Esophagus squamous epithelium (tissue), 5 donors: ENCODE results near the gene SERGEF. TPM values are rescaled to one million over a fixed set of nuclear protein-coding genes. Genes with fewer than 3 reads are reported as not detected.
A peak's percentile ranks its signal among the peaks of the same experiment; 100 is the strongest.

Source experiments
- DNase-seq: peaks from one replicate; lab custom pipeline; 2025; lab: John Stamatoyannopoulos, UW
- H3K27ac ChIP-seq, 4 donors: fragments of 200-600 bp; sonication (generic); one replicate each; pipeline ENCODE4 v1.5.1; 2016 to 2019; ENCODE audit warnings: mild to moderate bottlenecking in 1 of 4
- H3K27me3 ChIP-seq, 4 donors: fragments of 200-600 bp; sonication (generic); 1 replicate in 3 of 4; 2 replicates in 1 of 4; pipeline versions ENCODE4 v1.5.1 to v1.6.0; 2017 to 2021; ENCODE audit warnings: antibody characterized with exemption in 1 of 4
- H3K36me3 ChIP-seq, 3 donors: fragments of 200-600 bp; sonication (generic); one replicate each; pipeline ENCODE4 v1.5.1; 2016 to 2019
- H3K4me1 ChIP-seq, 3 donors: fragments of 200-600 bp; sonication (generic); one replicate each; pipeline ENCODE4 v1.5.1; 2017 to 2019
- H3K4me3 ChIP-seq, 4 donors: fragments of 200-600 bp; sonication (generic); 1 replicate in 3 of 4; 2 replicates in 1 of 4; pipeline ENCODE4 v1.5.1; 2016 to 2019; ENCODE audit warnings: mild to moderate bottlenecking in 2 of 4, moderate library complexity in 1 of 4
- H3K9me3 ChIP-seq, 3 donors: fragments of 200-600 bp; sonication (generic); one replicate each; pipeline ENCODE4 v1.5.1; 2016 to 2019
- POLR2A ChIP-seq, 4 donors: fragments of 450-650 bp; IDR thresholded peaks; one replicate each; pipeline ENCODE4 v1.6.1; 2017; ENCODE audit warnings: antibody characterized with exemption in 4 of 4, mild to moderate bottlenecking in 4 of 4, moderate library complexity in 3 of 4
- WGBS, 2 donors: methylation state at CpG; one replicate each; pipeline ENCODE4 v1.1.5; 2018; 5-methylcytosine and 5-hydroxymethylcytosine counted together
- intact Hi-C: fragments of 100-400 bp; cut with DNase I; formaldehyde crosslinking; loops from one replicate; pipeline ENCODE4 v1.15.0; 2022
- total RNA-seq, 4 donors: library from RNA; depleted of rRNA; stranded (reverse); fragments of >200 nt; gene quantifications; one replicate each; pipeline ENCODE4 v1.1.0, GENCODE V29; 2016
- TF ChIP-seq, protein P1 (sequence below), 6 experiments: fragments of 450-650 bp in 4 of 6; fragments of 200-600 bp in 2 of 6; sonication (generic) in 2 of 6; IDR thresholded peaks; one replicate each; pipeline ENCODE4 v1.5.1; 2016 to 2019; ENCODE audit warnings: antibody characterized with exemption in 6 of 6, mild to moderate bottlenecking in 4 of 6, moderate library complexity in 4 of 6
- donor health status: DM: yes; HTN: yes; CAD: no.

Gene SERGEF
- total RNA-seq, 4 donors from 2014 or later, result 4.2 to 35.7 (median 13.4) TPM

DNA sequence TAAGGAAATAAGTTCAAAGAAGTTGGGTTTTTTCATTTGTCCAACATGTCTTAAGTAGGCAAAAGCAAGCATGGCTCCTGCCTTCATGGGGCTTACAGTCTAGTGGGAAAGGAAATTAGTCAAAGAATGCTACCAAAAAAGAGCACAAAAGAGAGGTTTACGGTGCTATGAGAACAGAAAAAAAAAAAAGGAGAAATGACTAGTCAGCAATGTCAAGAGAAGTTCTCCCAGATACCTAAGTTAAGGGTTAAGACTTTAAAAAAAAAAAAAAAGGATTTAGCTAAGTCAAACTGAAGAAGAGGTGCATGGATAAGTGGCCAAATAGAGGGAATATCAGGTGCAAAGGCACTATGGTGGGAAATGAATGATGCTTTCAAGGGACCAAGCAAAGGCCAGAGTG is 29.3 kb downstream of the SERGEF start:
- no peak for DNase-seq
- Histone ChIP-seq H3K36me3 (peaks cover 0 to 65% (median 3%) of the 10 kb centered on the region in 3 donors), H3K9me3 (no peaks in the 10 kb centered on the region), H3K4me3 (no peak overlapping the region), H3K27me3 (no peaks in the 10 kb centered on the region), H3K27ac (no peak overlapping the region), H3K4me1 (peaks cover 6 to 36% (median 7%) of the 10 kb centered on the region in 3 donors)
- TF ChIP-seq, protein P1, sequence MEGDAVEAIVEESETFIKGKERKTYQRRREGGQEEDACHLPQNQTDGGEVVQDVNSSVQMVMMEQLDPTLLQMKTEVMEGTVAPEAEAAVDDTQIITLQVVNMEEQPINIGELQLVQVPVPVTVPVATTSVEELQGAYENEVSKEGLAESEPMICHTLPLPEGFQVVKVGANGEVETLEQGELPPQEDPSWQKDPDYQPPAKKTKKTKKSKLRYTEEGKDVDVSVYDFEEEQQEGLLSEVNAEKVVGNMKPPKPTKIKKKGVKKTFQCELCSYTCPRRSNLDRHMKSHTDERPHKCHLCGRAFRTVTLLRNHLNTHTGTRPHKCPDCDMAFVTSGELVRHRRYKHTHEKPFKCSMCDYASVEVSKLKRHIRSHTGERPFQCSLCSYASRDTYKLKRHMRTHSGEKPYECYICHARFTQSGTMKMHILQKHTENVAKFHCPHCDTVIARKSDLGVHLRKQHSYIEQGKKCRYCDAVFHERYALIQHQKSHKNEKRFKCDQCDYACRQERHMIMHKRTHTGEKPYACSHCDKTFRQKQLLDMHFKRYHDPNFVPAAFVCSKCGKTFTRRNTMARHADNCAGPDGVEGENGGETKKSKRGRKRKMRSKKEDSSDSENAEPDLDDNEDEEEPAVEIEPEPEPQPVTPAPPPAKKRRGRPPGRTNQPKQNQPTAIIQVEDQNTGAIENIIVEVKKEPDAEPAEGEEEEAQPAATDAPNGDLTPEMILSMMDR (IDR thresholded peaks at IDR 0.05), result no peak
- TF ChIP-seq POLR2A (IDR thresholded peaks at IDR 0.05), result no peak
- WGBS, 2 donors, result 100% methylated on average over 1 of the region's 1 CpG
- intact Hi-C loops, result no loop called here

DNA sequence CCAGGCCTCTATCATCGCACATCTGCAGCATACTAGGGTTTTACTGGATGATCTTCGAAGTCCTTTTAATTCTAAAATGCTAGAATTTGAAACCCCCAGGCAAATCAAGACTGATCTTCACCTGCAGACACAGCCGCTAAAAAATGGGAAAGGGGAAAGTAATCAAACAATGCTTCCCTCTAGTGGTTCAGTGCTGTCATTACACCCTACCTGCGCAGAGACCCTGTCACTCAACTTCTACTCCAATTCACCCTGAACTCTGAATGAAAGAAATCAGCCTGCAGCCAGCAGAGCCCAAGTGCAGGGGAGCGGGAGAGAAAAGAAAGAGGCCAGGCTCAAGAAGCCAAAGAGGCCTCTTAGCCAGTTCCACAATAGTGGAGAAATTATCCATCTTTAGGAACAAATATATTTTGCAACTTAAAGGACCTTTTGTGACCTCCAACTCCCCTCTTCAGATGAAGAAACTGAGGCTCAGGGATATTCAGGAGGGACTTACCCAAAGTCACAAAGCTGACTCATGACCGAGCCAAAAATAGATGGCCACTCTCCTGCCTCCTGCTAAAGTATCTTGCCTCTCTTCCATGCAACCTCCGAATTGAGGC is 33.0 kb downstream of the SERGEF start:
- no peak overlapping the region for H3K4me3 ChIP-seq
- H3K27ac ChIP-seq, result no peak overlapping the region
- 31 to 34% methylated on average over 7 of the region's 7 CpGs for WGBS, 2 donors
- no peak for DNase-seq
- intact Hi-C loops, result loop anchor here (5.0 kb wide), 2 partner anchors 248 to 383 kb away; partner anchors contain the start of gene KCNC1
- no peak for TF ChIP-seq POLR2A (IDR thresholded peaks at IDR 0.05)
- TF ChIP-seq, protein P1 (IDR thresholded peaks at IDR 0.05), result peak; percentile 85 to 97 (median 89)
- no peaks in the 10 kb centered on the region for H3K27me3 ChIP-seq
- peaks cover 0 to 59% (median 3%) of the 10 kb centered on the region in 3 donors for H3K36me3 ChIP-seq
- no peaks in the 10 kb centered on the region for H3K9me3 ChIP-seq
- H3K4me1 ChIP-seq, result peaks cover 0 to 19% (median 0%) of the 10 kb centered on the region in 3 donors

DNA sequence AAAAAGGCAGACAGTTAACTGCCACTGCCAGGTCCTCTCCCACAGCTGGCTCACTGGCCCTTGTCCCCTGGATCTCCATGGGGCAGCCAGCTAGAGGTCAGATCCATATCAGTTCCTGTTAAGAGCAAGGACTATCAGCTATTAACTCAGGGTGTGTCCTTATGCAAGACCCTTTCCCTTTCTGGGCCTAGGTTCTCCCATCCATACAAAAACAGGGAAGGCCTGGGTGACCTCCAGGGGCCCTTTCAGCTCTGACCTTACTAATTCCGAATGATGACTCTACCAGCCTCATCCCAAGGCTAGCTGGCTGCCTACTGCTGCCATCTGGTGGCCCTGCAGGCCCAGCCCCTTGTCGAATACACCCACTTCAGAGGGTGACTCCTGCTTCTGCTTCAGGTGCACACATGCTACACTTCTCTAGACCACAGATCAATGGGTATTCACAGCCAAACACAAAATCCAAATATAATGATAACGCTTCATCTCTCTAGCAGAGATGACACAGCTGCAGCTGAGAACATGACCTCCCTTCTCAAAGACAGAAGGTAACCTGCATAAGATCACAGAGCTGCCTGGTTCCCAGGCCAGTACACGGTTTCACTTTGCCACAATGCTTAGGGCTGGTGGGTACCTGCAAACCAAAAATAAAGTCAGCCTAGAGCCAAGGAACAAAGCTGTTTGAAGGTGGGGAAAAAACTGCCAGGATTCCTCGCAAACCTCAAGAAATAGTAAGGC is 34.1 kb downstream of the SERGEF start:
- no peak for DNase-seq
- H3K4me3 ChIP-seq, result no peak overlapping the region
- no peaks in the 10 kb centered on the region for H3K27me3 ChIP-seq
- H3K27ac ChIP-seq, result no peak overlapping the region
- 59 to 72% methylated on average over 3 to 4 of the region's 5 CpGs for WGBS, 2 donors
- peaks cover 0 to 52% (median under 1%) of the 10 kb centered on the region in 3 donors for H3K36me3 ChIP-seq
- TF ChIP-seq POLR2A (IDR thresholded peaks at IDR 0.05), result no peak
- TF ChIP-seq, protein P1 (IDR thresholded peaks at IDR 0.05), result peak; percentile 27 to 80 (median 57)
- H3K9me3 ChIP-seq, result no peaks in the 10 kb centered on the region
- peaks cover 0 to 16% (median 0%) of the 10 kb centered on the region in 3 donors for H3K4me1 ChIP-seq
- intact Hi-C loops, result loop anchor here (5.0 kb wide), 2 partner anchors 246 to 381 kb away; partner anchors contain the start of gene KCNC1

DNA sequence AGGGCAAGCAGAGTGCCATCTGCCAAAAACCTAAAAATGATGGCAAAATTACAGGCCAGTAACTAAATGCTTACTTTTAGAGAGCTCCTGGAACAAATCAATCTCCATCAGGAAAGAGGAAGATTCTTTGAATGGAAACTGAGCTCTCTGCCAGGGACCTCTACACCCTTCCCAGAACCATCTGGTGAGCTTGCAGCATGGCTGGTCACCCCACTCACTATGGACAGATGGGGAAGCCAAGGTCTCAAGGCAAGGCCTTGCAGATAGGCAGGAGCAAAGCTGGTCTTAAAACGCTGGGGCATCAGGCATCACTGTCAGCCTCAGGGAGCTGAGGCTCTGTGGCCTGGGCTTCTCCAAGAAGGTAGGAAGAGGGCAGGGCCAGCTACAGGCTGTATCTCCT is 36.2 kb downstream of the SERGEF start:
- Histone ChIP-seq H3K4me1 (peaks cover 0 to 26% (median 4%) of the 10 kb centered on the region in 3 donors), H3K27me3 (no peaks in the 10 kb centered on the region), H3K36me3 (peaks cover 0 to 40% (median 0%) of the 10 kb centered on the region in 3 donors), H3K9me3 (no peaks in the 10 kb centered on the region), H3K27ac (no peak overlapping the region), H3K4me3 (no peak overlapping the region)
- no peak for DNase-seq
- 67% methylated on average over 1 of the region's 1 CpG; no CpG with 5 or more reads in 1 of the 2 donors for WGBS, 2 donors
- TF ChIP-seq POLR2A (IDR thresholded peaks at IDR 0.05), result no peak
- TF ChIP-seq, protein P1 (IDR thresholded peaks at IDR 0.05), result no peak
- intact Hi-C loops, result loop anchor here (5.0 kb wide), 2 partner anchors 244 to 379 kb away; partner anchors contain the start of gene KCNC1

DNA sequence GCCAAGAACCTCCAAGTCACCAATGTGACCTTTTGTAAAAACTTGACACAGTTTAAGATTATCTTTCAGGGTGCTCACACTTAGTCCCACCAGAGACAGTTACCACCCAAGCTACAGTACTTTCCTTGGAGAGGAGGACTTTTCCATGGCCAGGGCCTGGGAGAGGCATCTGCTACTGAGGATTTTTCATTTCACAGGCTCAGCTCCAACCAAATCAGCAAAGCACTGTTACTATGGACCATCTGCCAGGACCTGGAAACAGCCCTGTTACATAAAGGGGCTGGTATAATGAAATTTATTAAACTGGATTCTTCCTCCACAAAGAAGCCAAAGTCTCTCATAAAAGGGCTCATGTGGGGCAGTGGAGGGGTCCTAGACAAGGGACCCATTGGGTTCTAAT is 38.6 kb downstream of the SERGEF start:
- intact Hi-C loops, result no loop called here
- H3K36me3 ChIP-seq, result peaks cover 0 to 58% (median 0%) of the 10 kb centered on the region in 3 donors

More for the DNA sequence above, 38.6 kb downstream of the SERGEF start:
- H3K4me1 ChIP-seq, result peaks cover 0 to 20% (median 4%) of the 10 kb centered on the region in 3 donors
- no peaks in the 10 kb centered on the region for H3K9me3 ChIP-seq
- no peaks in the 10 kb centered on the region for H3K27me3 ChIP-seq
- H3K27ac ChIP-seq, result no peak overlapping the region
- no peak for TF ChIP-seq POLR2A (IDR thresholded peaks at IDR 0.05)
- TF ChIP-seq, protein P1 (IDR thresholded peaks at IDR 0.05), result no peak
- no peak for DNase-seq
- H3K4me3 ChIP-seq, result no peak overlapping the region
